H1 (cell line): Measurements from ENCODE around the gene TP73. TPM values are rescaled to one million over a fixed set of nuclear protein-coding genes. Genes with fewer than 3 reads are reported as not detected.

Source experiments
- CTCF ChIA-PET: fragments of 300-600 bp; sonication (Branson Sonifier 250); formaldehyde crosslinking; loops from one replicate; lab custom pipeline; 2021; ENCODE audit not compliant: partially characterized antibody; lab: Charles Lee
- POLR2A ChIA-PET: fragments of 300-600 bp; sonication (Branson Sonifier 250); formaldehyde crosslinking; loops from one replicate; lab custom pipeline; 2021; ENCODE audit warnings: inconsistent platforms; ENCODE audit not compliant: partially characterized antibody; lab: Charles Lee
- DNase-seq, 2 experiments: peaks; one replicate each; pipeline versions ENCODE4 v3.0.0 to v3.0.0-alpha.2; 2010 to 2022; ENCODE audit warnings: low spot score in 2 of 2, low read depth in 1 of 2, mixed read lengths in 1 of 2
- FAIRE-seq: peaks from 2 replicates; lab custom pipeline; 2011; peaks lifted over from hg19 to GRCh38; lab: Jason Lieb, UNC
- H2AFZ ChIP-seq: 2 replicates; pipeline ENCODE4 v1.8.1; 2012; ENCODE audit warnings: low read length, inconsistent platforms
- H2AK5ac ChIP-seq: 2 replicates; pipeline ENCODE4 v1.6.1; 2013; ENCODE audit warnings: low read depth, low read length
- H2BK120ac ChIP-seq: replicated peaks from 2 replicates; pipeline ENCODE3; 2013; ENCODE audit warnings: low read depth, low read length, inconsistent platforms
- H2BK12ac ChIP-seq: 2 replicates; pipeline ENCODE4 v1.6.1; 2013; ENCODE audit warnings: low read depth, low read length
- H2BK15ac ChIP-seq: 2 replicates; pipeline ENCODE4 v1.6.1; 2013; ENCODE audit warnings: low read length
- H2BK20ac ChIP-seq: 2 replicates; pipeline ENCODE4 v1.6.1; 2013; ENCODE audit warnings: low read length
- H2BK5ac ChIP-seq: 2 replicates; pipeline ENCODE4 v1.6.1; 2013; ENCODE audit warnings: low read depth, low read length
- H3K14ac ChIP-seq: 2 replicates; pipeline ENCODE4 v1.6.1; 2013; ENCODE audit warnings: inconsistent platforms; ENCODE audit not compliant: insufficient read length
- H3K18ac ChIP-seq: 2 replicates; pipeline ENCODE4 v1.6.1; 2013; ENCODE audit warnings: low read length; ENCODE audit errors: extremely low read depth
- H3K23ac ChIP-seq: 2 replicates; pipeline ENCODE4 v1.6.1; 2013; ENCODE audit warnings: inconsistent platforms; ENCODE audit not compliant: insufficient read length
- H3K23me2 ChIP-seq: 2 replicates; pipeline ENCODE4 v1.6.1; 2013; ENCODE audit warnings: low read depth, low read length
- H3K27ac ChIP-seq: 2 replicates; pipeline ENCODE4 v1.6.1; 2011; ENCODE audit warnings: low read depth, low read length, inconsistent platforms
- H3K27me3 ChIP-seq, 4 experiments: replicated peaks in 1 of 4; 1 replicate in 1 of 4; 2 replicates in 3 of 4; pipeline versions ENCODE4 v1.6.1 to v1.8.1; 2011 to 2013; ENCODE audit warnings: low read length in 3 of 4, mild to moderate bottlenecking in 3 of 4, inconsistent platforms in 2 of 4, mixed read lengths in 2 of 4, moderate library complexity in 1 of 4; ENCODE audit not compliant: control insufficient read depth in 3 of 4, insufficient read depth in 3 of 4; ENCODE audit errors: extremely low read depth in 1 of 4
- H3K36me3 ChIP-seq, 4 experiments: 2 replicates each; pipeline versions ENCODE4 v1.6.1 to v1.8.1; 2011 to 2013; ENCODE audit warnings: mild to moderate bottlenecking in 4 of 4, low read length in 3 of 4, moderate library complexity in 2 of 4, control low read depth in 1 of 4, inconsistent platforms in 1 of 4; ENCODE audit not compliant: insufficient read depth in 4 of 4, control insufficient read depth in 2 of 4
- H3K4ac ChIP-seq: replicated peaks from 2 replicates; pipeline ENCODE3; 2013; ENCODE audit warnings: low read length, low read depth, mixed read lengths, inconsistent platforms; ENCODE audit not compliant: insufficient read length
- H3K4me1 ChIP-seq, 4 experiments: replicated peaks in 1 of 4; 1 replicate in 1 of 4; 2 replicates in 3 of 4; pipeline versions ENCODE4 v1.6.1 to v1.8.1; 2011 to 2013; ENCODE audit warnings: low read length in 3 of 4, inconsistent platforms in 2 of 4, mixed read lengths in 1 of 4; ENCODE audit not compliant: insufficient read depth in 4 of 4, control insufficient read depth in 3 of 4
- H3K4me2 ChIP-seq, 2 experiments: 2 replicates each; pipeline versions ENCODE4 v1.6.1 to v1.8.1; 2011 to 2013; ENCODE audit warnings: low read depth in 2 of 2, low read length in 2 of 2, control low read depth in 1 of 2, inconsistent platforms in 1 of 2, mild to moderate bottlenecking in 1 of 2; ENCODE audit not compliant: insufficient read depth in 1 of 2
- H3K4me3 ChIP-seq, 4 experiments: fragments of 200-600, 300-600 bp in 1 of 4; sonication (generic), shearing (Covaris generic), sonication (Bioruptor Twin) in 1 of 4; 2 replicates each; pipeline versions ENCODE4 v1.5.1 to v1.8.1; 2011 to 2016; ENCODE audit warnings: low read length in 4 of 4, low read depth in 3 of 4, control low read depth in 2 of 4, inconsistent platforms in 2 of 4, mild to moderate bottlenecking in 2 of 4, mixed read lengths in 1 of 4, moderate library complexity in 1 of 4; ENCODE audit not compliant: insufficient read depth in 2 of 4; ENCODE audit errors: extremely low read depth in 1 of 4
- H3K56ac ChIP-seq: replicated peaks from 2 replicates; pipeline ENCODE3; 2013; ENCODE audit warnings: low read depth, mild to moderate bottlenecking, mixed read lengths, low read length, inconsistent platforms; ENCODE audit not compliant: insufficient read length
- H3K79me1 ChIP-seq: 2 replicates; pipeline ENCODE4 v1.6.1; 2013; ENCODE audit warnings: low read depth, low read length, control low read depth
- H3K79me2 ChIP-seq, 2 experiments: 2 replicates each; pipeline versions ENCODE4 v1.6.1 to v1.8.1; 2012 to 2013; ENCODE audit warnings: low read length in 2 of 2, mild to moderate bottlenecking in 2 of 2, inconsistent platforms in 1 of 2; ENCODE audit not compliant: insufficient read depth in 2 of 2, control insufficient read depth in 1 of 2
- H3K9ac ChIP-seq, 4 experiments: replicated peaks in 1 of 4; 1 replicate in 1 of 4; 2 replicates in 3 of 4; pipeline versions ENCODE4 v1.6.1 to v1.8.1; 2011 to 2013; ENCODE audit warnings: low read depth in 3 of 4, low read length in 3 of 4, control low read depth in 2 of 4, mild to moderate bottlenecking in 2 of 4, moderate library complexity in 2 of 4, inconsistent platforms in 1 of 4; ENCODE audit errors: extremely low read depth in 1 of 4
- H3K9me3 ChIP-seq, 2 experiments: 2 replicates each; pipeline versions ENCODE4 v1.6.1 to v1.8.1; 2012 to 2013; ENCODE audit warnings: mild to moderate bottlenecking in 2 of 2, moderate library complexity in 2 of 2, control low read depth in 1 of 2, inconsistent platforms in 1 of 2, low read depth in 1 of 2, low read length in 1 of 2, mixed read lengths in 1 of 2; ENCODE audit not compliant: insufficient read depth in 2 of 2
- H4K20me1 ChIP-seq, 2 experiments: replicated peaks in 1 of 2; 2 replicates each; pipeline versions ENCODE3 to v1.8.1; 2011 to 2013; ENCODE audit warnings: inconsistent platforms in 2 of 2, low read length in 2 of 2, mild to moderate bottlenecking in 1 of 2; ENCODE audit not compliant: insufficient read depth in 2 of 2, control insufficient read depth in 1 of 2
- H4K5ac ChIP-seq: 2 replicates; pipeline ENCODE4 v1.6.1; 2013; ENCODE audit warnings: low read length, low read depth, mixed read lengths, inconsistent platforms; ENCODE audit not compliant: insufficient read length
- H4K8ac ChIP-seq: 2 replicates; pipeline ENCODE4 v1.8.0; 2013; ENCODE audit warnings: mild to moderate bottlenecking, moderate library complexity, low read length, inconsistent platforms; ENCODE audit not compliant: insufficient read depth; ENCODE audit errors: extremely low read depth
- H4K91ac ChIP-seq: replicated peaks from 2 replicates; pipeline ENCODE3; 2013; ENCODE audit warnings: low read length, mixed read lengths, inconsistent platforms; ENCODE audit not compliant: insufficient read length
- EZH2 ChIP-seq: fragments of 200-600 bp; sonication (generic); IDR thresholded peaks from 2 replicates; pipeline ENCODE4 v1.7.1; 2012; ENCODE audit warnings: low read depth, mild to moderate bottlenecking, moderate library complexity, low read length, inconsistent platforms; ENCODE audit not compliant: severe bottlenecking
- RBBP5 ChIP-seq: IDR thresholded peaks from 2 replicates; pipeline ENCODE4 v1.7.1; 2012; ENCODE audit warnings: low read depth, mild to moderate bottlenecking, inconsistent platforms, low read length, moderate library complexity, borderline replicate concordance
- WGBS, 2 experiments: shearing (Covaris generic) in 1 of 2; methylation state at CpG; one replicate each; pipeline versions ENCODE4 v1.1.6 to v1.1.7; 2013 to 2015; ENCODE audit warnings: low lambda C conversion rate in 2 of 2, mixed read lengths in 2 of 2, inconsistent platforms in 1 of 2, low coverage in 1 of 2, missing lambda C conversion rate in 1 of 2; ENCODE audit not compliant: insufficient replicate concordance in 2 of 2, insufficient coverage in 1 of 2, insufficient read length in 1 of 2; ENCODE audit errors: extremely low coverage in 1 of 2, missing lambda C conversion rate in 1 of 2; 5-methylcytosine and 5-hydroxymethylcytosine counted together
- polyA plus RNA-seq, 7 experiments: library from polyadenylated mRNA; depleted of rRNA in 3 of 7; stranded (reverse) in 5 of 7; unstranded in 2 of 7; fragments of >200 nt in 5 of 7; fragments of 200-250 nt in 2 of 7; gene quantifications; 1 replicate in 5 of 7; 2 replicates in 1 of 7; 4 replicates in 1 of 7; pipeline versions ENCODE4 v1.2.1 to v1.2.3, GENCODE V29; 2011 to 2013; ENCODE audit warnings: missing spikeins in 2 of 7, mixed read lengths in 2 of 7
- total RNA-seq: library from RNA; stranded (reverse); fragmentation: NEBNext Ultra II Directional; extraction: Animal tissue kit (Norgen Biotek cat#: 25700); gene quantifications from 2 replicates; pipeline ENCODE4 v1.2.1, GENCODE V29; 2021

The TP73 gene
- total and polyA plus RNA-seq, 2 of the 8 experiments (the other 6 are each of a cell fraction or from before 2014, with no cell fraction given): 2.6 to 3.1 TPM

DNA sequence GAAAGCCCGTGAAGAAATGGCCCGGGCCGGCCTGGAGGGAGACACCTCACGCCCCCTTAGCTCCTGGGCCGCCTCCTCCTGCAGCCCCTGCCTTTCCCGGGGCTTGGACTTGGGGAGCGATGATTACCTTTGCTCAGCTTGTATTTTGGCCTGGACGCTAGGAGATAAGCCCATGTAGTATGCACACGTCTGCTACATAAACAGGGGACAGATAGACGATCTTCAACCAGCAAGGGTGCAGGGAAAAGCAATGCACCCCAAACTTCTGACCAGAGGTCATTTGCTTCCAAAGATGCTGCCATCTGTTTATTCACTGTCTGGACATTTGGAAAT is 936 bp downstream of the TP73 start:
- Histone ChIP-seq H3K4me1 (peaks cover 0 to 21% (median 6%) of the 10 kb centered on the region in 4 experiments; a peak in 6 of 7 replicates), H3K4me3 (peak overlapping the region; percentile 51 to 97 (median 58); a peak in 6 of 8 replicates), H3K56ac (no peak overlapping the region), H3K79me1 (peaks cover 3% of the 10 kb centered on the region; the same call in 1 of the 2 replicates), H3K18ac (no peak overlapping the region), H3K36me3 (peaks cover 0 to 9% (median 0%) of the 10 kb centered on the region in 4 experiments; a peak in 1 of 8 replicates), H3K27ac (no peak overlapping the region), H3K4ac (no peak overlapping the region), H3K9ac (no peak overlapping the region), H4K5ac (no peak overlapping the region), H3K79me2 (peaks cover 0 to 9% of the 10 kb centered on the region in 2 experiments; a peak in 1 of 4 replicates), H3K27me3 (peaks cover 46 to 71% (median 66%) of the 10 kb centered on the region in 4 experiments), H2BK15ac (no peak overlapping the region), H3K14ac (no peak overlapping the region), H3K23me2 (peaks cover 20% of the 10 kb centered on the region; the same call in 1 of the 2 replicates), H2BK5ac (no peak overlapping the region), H3K23ac (no peak overlapping the region), H2BK12ac (no peak overlapping the region), H3K4me2 (peak overlapping the region; percentile 77 to 81), H4K8ac (no peak overlapping the region), H2BK120ac (no peak overlapping the region), H4K20me1 (peaks cover 0 to 4% of the 10 kb centered on the region in 2 experiments), H2BK20ac (no peak overlapping the region), H4K91ac (no peak overlapping the region), H2AK5ac (no peak overlapping the region), H3K9me3 (no peaks in the 10 kb centered on the region), H2AFZ (no peak overlapping the region)
- DNase-seq (no peak), FAIRE-seq (no peak)
- CTCF ChIA-PET: interaction anchor here (0.9 to 2.5 kb wide), 10 partner anchors 9 to 135 kb away, joined by 3 to 16 read pairs (median 6); no protein-coding TSS in a partner anchor
- POLR2A ChIA-PET: interaction anchor here (1.3 to 1.5 kb wide), 2 partner anchors 16 to 266 kb away, joined by 3 read pairs; no protein-coding TSS in a partner anchor
- WGBS, 2 experiments: 19% methylated on average over 10 of the region's 10 CpGs; no CpG with 5 or more reads in 1 of the 2 experiments
- TF ChIP-seq RBBP5 (no peak), EZH2 (peak; percentile 52)
